Measurements from ENCODE around the gene CLEC1A.

Gene CLEC1A

DNA sequence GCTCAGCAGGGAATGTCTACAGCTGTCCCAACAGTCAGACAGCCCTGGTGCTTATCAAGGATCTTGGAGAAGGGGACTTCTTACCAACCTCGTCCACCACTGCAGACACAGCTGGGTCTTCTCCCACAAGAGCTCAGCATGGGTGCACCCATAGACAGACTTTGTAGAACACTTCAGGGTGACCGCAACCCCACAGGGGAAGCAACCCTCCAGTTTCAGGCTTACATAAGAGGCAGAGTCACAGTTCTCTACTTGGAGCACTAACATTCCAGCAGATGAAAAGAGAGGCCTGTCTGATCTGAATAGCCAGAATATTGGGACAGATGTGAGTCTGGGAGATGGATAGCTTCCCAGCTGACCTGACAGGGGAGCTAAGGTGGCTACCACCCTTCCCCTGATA is 3.5 kb upstream of the CLEC1A start:
- H3K4me3 ChIP-seq (replicated peaks; ENCODE audit: insufficient read depth, low read length): no peak overlapping the region
- DNase-seq (ENCODE audit: low read depth in 1 of 2, low spot score in 1 of 2): peak; percentile 25 to 78
- TF ChIP-seq SPI1 (IDR thresholded peaks at IDR 0.05; ENCODE audit: borderline replicate concordance, low read depth) (no peak), POLR2AphosphoS5 (IDR thresholded peaks at IDR 0.05; ENCODE audit: low read depth) (no peak), GABPA (IDR thresholded peaks at IDR 0.05; ENCODE audit: low read depth) (no peak)
- TF ChIP-seq, protein P1, sequence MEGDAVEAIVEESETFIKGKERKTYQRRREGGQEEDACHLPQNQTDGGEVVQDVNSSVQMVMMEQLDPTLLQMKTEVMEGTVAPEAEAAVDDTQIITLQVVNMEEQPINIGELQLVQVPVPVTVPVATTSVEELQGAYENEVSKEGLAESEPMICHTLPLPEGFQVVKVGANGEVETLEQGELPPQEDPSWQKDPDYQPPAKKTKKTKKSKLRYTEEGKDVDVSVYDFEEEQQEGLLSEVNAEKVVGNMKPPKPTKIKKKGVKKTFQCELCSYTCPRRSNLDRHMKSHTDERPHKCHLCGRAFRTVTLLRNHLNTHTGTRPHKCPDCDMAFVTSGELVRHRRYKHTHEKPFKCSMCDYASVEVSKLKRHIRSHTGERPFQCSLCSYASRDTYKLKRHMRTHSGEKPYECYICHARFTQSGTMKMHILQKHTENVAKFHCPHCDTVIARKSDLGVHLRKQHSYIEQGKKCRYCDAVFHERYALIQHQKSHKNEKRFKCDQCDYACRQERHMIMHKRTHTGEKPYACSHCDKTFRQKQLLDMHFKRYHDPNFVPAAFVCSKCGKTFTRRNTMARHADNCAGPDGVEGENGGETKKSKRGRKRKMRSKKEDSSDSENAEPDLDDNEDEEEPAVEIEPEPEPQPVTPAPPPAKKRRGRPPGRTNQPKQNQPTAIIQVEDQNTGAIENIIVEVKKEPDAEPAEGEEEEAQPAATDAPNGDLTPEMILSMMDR (IDR thresholded peaks at IDR 0.05; ENCODE audit: insufficient read depth, low read length): no peak
- TF ChIP-seq, protein P2, sequence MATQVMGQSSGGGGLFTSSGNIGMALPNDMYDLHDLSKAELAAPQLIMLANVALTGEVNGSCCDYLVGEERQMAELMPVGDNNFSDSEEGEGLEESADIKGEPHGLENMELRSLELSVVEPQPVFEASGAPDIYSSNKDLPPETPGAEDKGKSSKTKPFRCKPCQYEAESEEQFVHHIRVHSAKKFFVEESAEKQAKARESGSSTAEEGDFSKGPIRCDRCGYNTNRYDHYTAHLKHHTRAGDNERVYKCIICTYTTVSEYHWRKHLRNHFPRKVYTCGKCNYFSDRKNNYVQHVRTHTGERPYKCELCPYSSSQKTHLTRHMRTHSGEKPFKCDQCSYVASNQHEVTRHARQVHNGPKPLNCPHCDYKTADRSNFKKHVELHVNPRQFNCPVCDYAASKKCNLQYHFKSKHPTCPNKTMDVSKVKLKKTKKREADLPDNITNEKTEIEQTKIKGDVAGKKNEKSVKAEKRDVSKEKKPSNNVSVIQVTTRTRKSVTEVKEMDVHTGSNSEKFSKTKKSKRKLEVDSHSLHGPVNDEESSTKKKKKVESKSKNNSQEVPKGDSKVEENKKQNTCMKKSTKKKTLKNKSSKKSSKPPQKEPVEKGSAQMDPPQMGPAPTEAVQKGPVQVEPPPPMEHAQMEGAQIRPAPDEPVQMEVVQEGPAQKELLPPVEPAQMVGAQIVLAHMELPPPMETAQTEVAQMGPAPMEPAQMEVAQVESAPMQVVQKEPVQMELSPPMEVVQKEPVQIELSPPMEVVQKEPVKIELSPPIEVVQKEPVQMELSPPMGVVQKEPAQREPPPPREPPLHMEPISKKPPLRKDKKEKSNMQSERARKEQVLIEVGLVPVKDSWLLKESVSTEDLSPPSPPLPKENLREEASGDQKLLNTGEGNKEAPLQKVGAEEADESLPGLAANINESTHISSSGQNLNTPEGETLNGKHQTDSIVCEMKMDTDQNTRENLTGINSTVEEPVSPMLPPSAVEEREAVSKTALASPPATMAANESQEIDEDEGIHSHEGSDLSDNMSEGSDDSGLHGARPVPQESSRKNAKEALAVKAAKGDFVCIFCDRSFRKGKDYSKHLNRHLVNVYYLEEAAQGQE (IDR thresholded peaks at IDR 0.05; ENCODE audit: insufficient replicate concordance, low read depth): no peak
- no peaks in the 10 kb centered on the region for H3K27me3 ChIP-seq (ENCODE audit: insufficient read depth, poor library complexity, severe bottlenecking)
- H3K27ac ChIP-seq (replicated peaks): peak overlapping the region; percentile 55

DNA sequence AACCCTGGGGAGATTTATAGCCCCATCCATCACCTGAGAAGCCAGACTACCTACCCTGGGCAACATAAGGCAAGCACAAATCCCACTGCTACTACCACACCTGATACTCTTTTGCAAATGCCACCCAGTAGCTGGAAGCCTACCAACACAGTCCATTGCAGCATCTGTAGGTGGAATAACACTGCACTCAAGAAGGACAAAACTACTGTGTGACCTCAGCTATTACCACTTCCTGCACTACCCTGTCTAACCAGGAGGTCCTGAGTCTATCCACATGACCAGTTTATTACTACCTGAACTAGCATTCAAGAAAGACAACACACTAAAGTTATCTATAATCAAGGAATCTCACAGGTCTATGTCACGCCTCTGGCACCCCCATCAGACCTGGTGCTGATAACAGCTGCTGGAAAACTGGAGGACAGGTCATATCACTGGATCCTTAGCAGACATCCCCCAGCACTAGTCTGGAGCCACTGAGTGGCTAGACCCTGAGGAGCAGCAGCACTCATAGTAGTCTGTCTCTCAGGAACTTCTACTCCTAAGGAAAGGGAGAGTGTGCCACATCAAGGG is 2.9 kb upstream of the CLEC1A start:
- Histone ChIP-seq H3K27ac (replicated peaks) (peak overlapping the region; percentile 55), H3K27me3 (ENCODE audit: insufficient read depth, poor library complexity, severe bottlenecking) (no peaks in the 10 kb centered on the region), H3K4me3 (replicated peaks; ENCODE audit: insufficient read depth, low read length) (no peak overlapping the region)
- peak in 1 of 2 experiments; percentile 18 for DNase-seq (ENCODE audit: low read depth in 1 of 2, low spot score in 1 of 2)
- TF ChIP-seq, protein P2 (IDR thresholded peaks at IDR 0.05; ENCODE audit: insufficient replicate concordance, low read depth): no peak
- TF ChIP-seq, protein P1 (IDR thresholded peaks at IDR 0.05; ENCODE audit: insufficient read depth, low read length): no peak
- no peak for TF ChIP-seq POLR2AphosphoS5 (IDR thresholded peaks at IDR 0.05; ENCODE audit: low read depth)
- no peak for TF ChIP-seq SPI1 (IDR thresholded peaks at IDR 0.05; ENCODE audit: borderline replicate concordance, low read depth)
- TF ChIP-seq GABPA (IDR thresholded peaks at IDR 0.05; ENCODE audit: low read depth): no peak

DNA sequence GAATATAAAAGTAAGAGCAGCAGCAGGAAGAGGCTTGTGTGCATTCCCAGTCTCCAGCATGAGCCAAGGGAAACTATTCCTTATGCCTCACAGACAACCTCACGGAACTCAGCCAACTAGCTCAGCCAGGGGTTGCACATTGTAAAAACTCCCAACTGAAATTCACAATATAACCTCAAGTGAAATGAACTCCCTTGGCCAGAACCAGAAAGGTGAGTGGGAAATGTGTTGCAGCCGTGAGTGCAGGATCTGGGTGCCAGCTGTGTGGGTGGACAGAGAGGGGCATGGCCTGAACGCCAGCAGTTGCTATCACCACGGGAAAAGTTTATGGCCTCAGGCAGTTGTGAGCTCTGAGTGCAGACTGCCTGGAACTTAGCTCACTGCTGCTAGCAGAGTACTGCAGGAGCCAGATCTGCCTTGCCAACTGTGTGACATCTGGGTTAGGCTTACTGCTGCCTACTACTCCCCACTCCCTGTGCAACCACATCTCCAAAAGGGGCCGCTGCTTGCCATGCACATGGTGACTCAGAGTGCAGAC is 2.3 kb upstream of the CLEC1A start:
- no peak overlapping the region for H3K27ac ChIP-seq (replicated peaks)
- TF ChIP-seq SPI1 (IDR thresholded peaks at IDR 0.05; ENCODE audit: borderline replicate concordance, low read depth) (no peak), GABPA (IDR thresholded peaks at IDR 0.05; ENCODE audit: low read depth) (no peak), POLR2AphosphoS5 (IDR thresholded peaks at IDR 0.05; ENCODE audit: low read depth) (no peak)
- TF ChIP-seq, protein P2 (IDR thresholded peaks at IDR 0.05; ENCODE audit: insufficient replicate concordance, low read depth): no peak
- TF ChIP-seq, protein P1 (IDR thresholded peaks at IDR 0.05; ENCODE audit: insufficient read depth, low read length): no peak
- H3K27me3 ChIP-seq (ENCODE audit: insufficient read depth, poor library complexity, severe bottlenecking): no peaks in the 10 kb centered on the region
- no peak overlapping the region for H3K4me3 ChIP-seq (replicated peaks; ENCODE audit: insufficient read depth, low read length)
- peak in 1 of 2 experiments; percentile 4 for DNase-seq (ENCODE audit: low read depth in 1 of 2, low spot score in 1 of 2)

Measured in HL-60 (cell line).